ENCODE results near the gene IL20RA. TPM values are rescaled to one million over a fixed set of nuclear protein-coding genes. Genes with fewer than 3 reads are reported as not detected.

The IL20RA gene
- total and polyA plus RNA-seq, 2 of the 8 experiments (the other 6 are each of a cell fraction or from before 2014, with no cell fraction given) = 1.3 to 1.7 TPM

DNA sequence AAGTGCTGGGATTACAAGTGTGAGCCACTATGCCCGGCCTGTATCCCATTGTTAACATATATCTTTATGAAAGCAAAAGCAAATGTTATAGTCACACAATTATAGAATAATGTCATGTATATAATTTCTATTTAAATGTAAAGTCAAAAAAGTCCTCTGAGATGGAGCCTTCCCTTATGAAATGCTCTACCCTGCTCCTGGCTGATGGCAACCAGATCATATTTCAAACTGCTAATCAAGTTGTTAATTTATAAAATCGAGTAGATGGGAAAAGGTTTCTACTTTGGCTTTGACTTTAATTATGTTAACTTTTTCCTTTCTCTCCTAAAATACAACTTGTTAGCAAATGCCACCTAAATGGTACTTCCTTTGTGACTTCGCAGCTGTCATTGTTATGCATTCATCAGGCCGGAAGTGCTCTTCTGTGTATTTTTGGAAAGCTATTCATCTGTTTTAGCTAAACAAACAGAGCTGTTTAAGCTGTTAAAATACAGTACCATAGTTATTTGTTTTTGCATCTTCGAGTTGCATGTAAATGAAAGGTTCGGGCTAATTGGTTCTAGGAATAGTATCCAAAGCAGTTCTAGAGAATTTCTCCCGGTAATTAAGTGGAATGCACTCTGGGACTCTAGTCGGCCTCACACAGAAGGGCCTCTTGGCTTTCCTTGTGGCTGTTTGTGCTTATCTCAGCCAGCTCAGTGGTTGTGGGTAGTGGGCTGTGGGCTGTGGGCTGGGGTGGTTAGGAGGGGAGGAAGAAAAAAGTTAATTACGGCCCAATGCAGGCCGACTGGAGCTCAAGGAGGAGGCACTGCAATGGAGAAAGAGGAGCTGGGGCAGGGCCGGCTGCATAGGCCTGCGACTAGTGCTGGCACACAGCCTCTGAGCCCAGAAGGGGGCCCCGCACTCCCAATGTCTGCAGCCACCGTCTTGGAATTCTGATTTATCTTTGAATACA is 87.9 kb downstream of the IL20RA start (continued):
- TF ChIP-seq, protein P1, sequence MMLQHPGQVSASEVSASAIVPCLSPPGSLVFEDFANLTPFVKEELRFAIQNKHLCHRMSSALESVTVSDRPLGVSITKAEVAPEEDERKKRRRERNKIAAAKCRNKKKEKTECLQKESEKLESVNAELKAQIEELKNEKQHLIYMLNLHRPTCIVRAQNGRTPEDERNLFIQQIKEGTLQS (IDR thresholded peaks at IDR 0.05; ENCODE audit: insufficient read depth, low read depth, low read length) = no peak
- TF ChIP-seq TEAD4 (IDR thresholded peaks at IDR 0.05; ENCODE audit: low read depth, low read length) (no peak), EP300 (IDR thresholded peaks at IDR 0.05; ENCODE audit: borderline replicate concordance in 1 of 2, low read depth in 2 of 2, low read length in 2 of 2) (peak in 1 of 2 experiments; percentile 81; a peak in 2 of 3 replicates), BACH1 (IDR thresholded peaks at IDR 0.05; ENCODE audit: low read length) (no peak), NANOG (IDR thresholded peaks at IDR 0.05; ENCODE audit: insufficient read depth, low read depth, low read length, poor library complexity, severe bottlenecking) (peak; percentile 97), NRF1 (IDR thresholded peaks at IDR 0.05; ENCODE audit: low read depth, low read length) (no peak), RBBP5 (IDR thresholded peaks at IDR 0.05; ENCODE audit: borderline replicate concordance, low read depth, low read length) (no peak), SP2 (IDR thresholded peaks at IDR 0.05; ENCODE audit: low read length) (no peak), RXRA (IDR thresholded peaks at IDR 0.05; ENCODE audit: insufficient read depth, low read depth, low read length) (no peak), SAP30 (IDR thresholded peaks at IDR 0.05; ENCODE audit: insufficient read depth, insufficient replicate concordance, low read length) (no peak), RFX5 (IDR thresholded peaks at IDR 0.05; ENCODE audit: borderline replicate concordance, low read depth, low read length) (no peak), KDM5A (IDR thresholded peaks at IDR 0.05; ENCODE audit: low read length) (no peak), MAFK (IDR thresholded peaks at IDR 0.05; ENCODE audit: low read depth, low read length) (no peak), SP1 (IDR thresholded peaks at IDR 0.05; ENCODE audit: low read depth, low read length) (peak; percentile 75), SUZ12 (IDR thresholded peaks at IDR 0.05; ENCODE audit: low read length) (no peak), SIN3A (conservative IDR thresholded peaks at IDR 0.05 in 1 of 2, IDR thresholded peaks at IDR 0.05 in 1 of 2; ENCODE audit: low read depth in 1 of 2, low read length in 2 of 2) (no peak), GTF2F1 (IDR thresholded peaks at IDR 0.05; ENCODE audit: borderline replicate concordance, low read depth, low read length) (no peak), ASH2L (IDR thresholded peaks at IDR 0.05; ENCODE audit: low read length) (peak; percentile 34), PHF8 (conservative IDR thresholded peaks at IDR 0.05; ENCODE audit: low read depth, low read length) (no peak), POU5F1 (IDR thresholded peaks at IDR 0.05; ENCODE audit: low read depth, low read length) (peak; percentile 99), CHD1 (IDR thresholded peaks at IDR 0.05; ENCODE audit: low read depth, low read length) (no peak), RNF2 (IDR thresholded peaks at IDR 0.05; ENCODE audit: borderline replicate concordance, low read depth, low read length, missing control alignments, poor library complexity, severe bottlenecking) (no peak), CREB1 (IDR thresholded peaks at IDR 0.05) (no peak)
